ENCODE data around the gene NEDD8.

NEDD8 gene

GRCh38 chr14:24177041-24177825 lies 54.9 kb downstream of the NEDD8 start:
- no peak for DNase-seq

- no peak for DNase-seq
These were observed 55.6 kb downstream of the NEDD8 start for GRCh38 chr14:24176599-24176998.

DNA sequence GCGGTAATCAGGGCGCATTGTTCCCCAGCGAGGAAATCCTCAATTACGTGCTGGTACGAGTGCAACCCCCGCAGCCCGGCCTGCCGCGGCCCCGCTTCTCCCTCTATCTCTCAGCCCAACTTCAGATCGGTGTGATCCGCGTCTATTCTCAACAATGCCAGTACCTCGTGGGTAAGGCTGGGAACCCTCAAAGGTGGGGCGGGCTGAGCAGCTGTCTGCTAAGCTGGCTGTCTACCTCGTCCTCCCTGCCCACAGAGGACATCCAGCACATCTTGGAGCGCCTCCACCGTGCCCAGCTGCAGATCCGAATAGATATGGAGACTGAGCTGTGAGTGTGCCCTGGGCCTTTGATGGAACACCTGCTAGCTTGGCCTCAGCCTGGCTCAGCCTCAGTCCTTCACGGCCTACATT lies 59.3 kb downstream of the NEDD8 start:
- no peak for DNase-seq

- peak; percentile 18 for DNase-seq
These were observed 59.8 kb downstream of the NEDD8 start for GRCh38 chr14:24172261-24172860.

- DNase-seq: peak; percentile 98
These were observed 60.5 kb downstream of the NEDD8 start, which contains the start of gene REC8 for GRCh38 chr14:24171422-24172260. Gene REC8, plus strand, starts transcription at chr14:24172080. Its CDS starts 473 bp downstream, at chr14:24172553.

DNA sequence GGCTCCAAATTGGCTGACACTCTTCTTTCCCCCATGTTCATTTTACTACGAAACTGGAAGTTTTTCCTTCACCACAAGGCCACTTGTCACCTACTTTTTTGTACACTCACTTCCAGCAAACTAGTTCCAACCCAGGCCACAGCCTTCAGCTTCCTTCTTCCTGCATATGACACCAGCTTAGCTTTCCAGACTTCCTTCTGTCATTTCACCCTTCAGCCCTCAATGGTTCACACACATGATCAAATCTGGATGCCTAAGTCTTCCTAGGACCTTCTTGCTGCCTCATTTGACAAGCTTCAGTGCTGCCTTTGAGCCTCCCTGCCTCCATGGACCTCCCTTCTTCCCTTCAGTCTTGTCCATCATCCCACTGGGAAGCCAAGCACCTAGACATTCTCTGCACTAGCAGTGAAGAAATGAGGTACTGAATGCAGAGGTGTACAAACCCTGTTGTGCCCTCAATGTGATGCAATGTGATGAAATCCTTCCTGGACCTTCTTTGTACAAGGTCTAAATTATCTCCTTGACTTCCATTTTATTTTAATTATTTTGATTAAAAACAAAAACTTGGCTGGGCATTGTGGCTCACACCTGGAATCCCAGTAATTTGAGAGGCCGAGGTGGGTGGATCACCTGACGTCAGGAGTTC lies 64.6 kb downstream of the NEDD8 start:
- no peak for DNase-seq
